Neural cell (in vitro differentiated cells): Measurements from ENCODE around the gene TMEM119. TPM values are rescaled to one million over a fixed set of nuclear protein-coding genes. Genes with fewer than 3 reads are reported as not detected.

ENCODE experiments used
- H2AFZ ChIP-seq: fragments of 200-600, 300-800 bp; sonication (generic), shearing (Covaris generic); 2 replicates; pipeline ENCODE4 v1.6.0; 2014; ENCODE audit warnings: low read depth, mild to moderate bottlenecking, antibody characterized with exemption, low read length, moderate library complexity
- H3F3A ChIP-seq: fragments of 200-600 bp; shearing (Covaris generic); 2 replicates; pipeline ENCODE4 v1.6.1; 2016; ENCODE audit warnings: mild to moderate bottlenecking, moderate library complexity, mixed read lengths, antibody characterized with exemption, low read length; ENCODE audit not compliant: insufficient read depth, poor library complexity, severe bottlenecking
- H3K27ac ChIP-seq: fragments of 200-600, 300-800 bp; sonication (generic), shearing (Covaris generic); 2 replicates; pipeline ENCODE4 v1.5.1; 2014; ENCODE audit warnings: mild to moderate bottlenecking, low read length, moderate library complexity
- H3K27me3 ChIP-seq: fragments of 300-800, 200-600 bp; sonication (generic), shearing (Covaris generic); 2 replicates; pipeline ENCODE4 v1.6.0; 2014; ENCODE audit warnings: mild to moderate bottlenecking, low read depth, low read length, moderate library complexity; ENCODE audit not compliant: insufficient read depth
- H3K36me3 ChIP-seq: fragments of 300-800, 200-600 bp; sonication (generic), shearing (Covaris generic); 2 replicates; pipeline ENCODE4 v1.5.1; 2014; ENCODE audit warnings: mild to moderate bottlenecking, antibody characterized with exemption, low read length, moderate library complexity; ENCODE audit not compliant: insufficient read depth
- H3K4me2 ChIP-seq: fragments of 300-800, 200-600 bp; sonication (generic), shearing (Covaris generic); 2 replicates; pipeline ENCODE4 v1.6.0; 2014; ENCODE audit warnings: mild to moderate bottlenecking, low read length
- H3K4me3 ChIP-seq: fragments of 300-800, 200-600 bp; sonication (generic), shearing (Covaris generic); 2 replicates; pipeline ENCODE4 v1.5.1; 2014; ENCODE audit warnings: mild to moderate bottlenecking, low read length, moderate library complexity
- H3K79me2 ChIP-seq: fragments of 200-600 bp; shearing (Covaris generic); replicated peaks from 2 replicates; pipeline ENCODE4 v1.6.0; 2014; ENCODE audit warnings: mild to moderate bottlenecking, low read length, moderate library complexity; ENCODE audit not compliant: insufficient read depth
- H3K9ac ChIP-seq: fragments of 300-800, 200-600 bp; sonication (generic), shearing (Covaris generic); 2 replicates; pipeline ENCODE4 v1.6.1; 2016; ENCODE audit warnings: mild to moderate bottlenecking, low read length, mixed read lengths
- H3K9me2 ChIP-seq: fragments of 200-600 bp; shearing (Covaris generic); 2 replicates; pipeline ENCODE4 v1.6.1; 2016; ENCODE audit warnings: mild to moderate bottlenecking, low read length, mixed read lengths; ENCODE audit not compliant: insufficient read depth
- H3K9me3 ChIP-seq: fragments of 200-600, 300-800 bp; sonication (generic), shearing (Covaris generic); 2 replicates; pipeline ENCODE4 v1.6.1; 2016; ENCODE audit warnings: mild to moderate bottlenecking, mixed run types, low read length, moderate library complexity, mixed read lengths
- H4K20me1 ChIP-seq: fragments of 200-600 bp; shearing (Covaris generic); 2 replicates; pipeline ENCODE4 v1.6.1; 2016; ENCODE audit warnings: mild to moderate bottlenecking, mixed run types; ENCODE audit not compliant: insufficient read depth
- CTCF ChIP-seq: fragments of 450-650 bp; IDR thresholded peaks from 2 replicates; pipeline ENCODE4 v1.5.1; 2014; ENCODE audit warnings: antibody characterized with exemption, mild to moderate bottlenecking, moderate library complexity; ENCODE audit not compliant: poor library complexity, severe bottlenecking
- EP300 ChIP-seq: fragments of 450-650 bp; conservative IDR thresholded peaks from 2 replicates; pipeline ENCODE4 v1.6.1; 2014; ENCODE audit warnings: antibody characterized with exemption, mild to moderate bottlenecking, moderate library complexity; ENCODE audit not compliant: poor library complexity, severe bottlenecking
- EZH2 ChIP-seq: fragments of 200-600, 300-800 bp; shearing (Covaris generic), sonication (generic); IDR thresholded peaks from 2 replicates; pipeline ENCODE4 v1.6.1; 2014; ENCODE audit warnings: antibody characterized with exemption, low read length, borderline replicate concordance, mild to moderate bottlenecking; ENCODE audit not compliant: insufficient read depth, poor library complexity, severe bottlenecking
- MXI1 ChIP-seq: fragments of 450-650 bp; conservative IDR thresholded peaks from 2 replicates; pipeline ENCODE4 v1.6.1; 2014; ENCODE audit warnings: antibody characterized with exemption, mild to moderate bottlenecking; ENCODE audit not compliant: poor library complexity, severe bottlenecking
- POLR2AphosphoS5 ChIP-seq: IDR thresholded peaks from 2 replicates; pipeline ENCODE4 v1.6.1; 2012
- RAD21 ChIP-seq: fragments of 450-650 bp; conservative IDR thresholded peaks from 2 replicates; pipeline ENCODE4 v1.6.1; 2014; ENCODE audit warnings: antibody characterized with exemption, mild to moderate bottlenecking, moderate library complexity
- REST ChIP-seq: IDR thresholded peaks from 2 replicates; pipeline ENCODE4 v1.6.1; 2012; ENCODE audit warnings: borderline replicate concordance
- SMC3 ChIP-seq: fragments of 450-650 bp; conservative IDR thresholded peaks from 2 replicates; pipeline ENCODE4 v1.6.1; 2014; ENCODE audit warnings: antibody characterized with exemption, mild to moderate bottlenecking, moderate library complexity; ENCODE audit not compliant: poor library complexity
- TAF1 ChIP-seq: IDR thresholded peaks from 2 replicates; pipeline ENCODE4 v1.6.1; 2012; ENCODE audit warnings: low read depth
- polyA plus RNA-seq: library from polyadenylated mRNA; depleted of rRNA; stranded (reverse); fragments of >200 nt; gene quantifications from 2 replicates; pipeline ENCODE4 v1.2.3, GENCODE V29; 2014

Gene TMEM119
- polyA plus RNA-seq, 1 donor from 2014 or later = not detected

- Histone ChIP-seq H3K79me2 (peaks cover 19% of the 10 kb centered on the region), H3K4me3 (no peak overlapping the region), H3K9me3 (no peaks in the 10 kb centered on the region), H3K27me3 (no peaks in the 10 kb centered on the region), H3K9me2 (no peaks in the 10 kb centered on the region), H3K27ac (no peak overlapping the region), H3K9ac (no peak overlapping the region), H3F3A (peaks cover 3% of the 10 kb centered on the region), H4K20me1 (no peaks in the 10 kb centered on the region), H2AFZ (no peak overlapping the region), H3K36me3 (peaks cover 3% of the 10 kb centered on the region), H3K4me2 (no peak overlapping the region)
- TF ChIP-seq REST (no peak), MXI1 (no peak), CTCF (no peak)
These were observed 32.7 kb downstream of the TMEM119 start for GRCh38 chr12:108565146-108565545.

- no peaks in the 10 kb centered on the region for H3K9me3 ChIP-seq
- no peak for TF ChIP-seq SMC3
- TF ChIP-seq EP300 = no peak
- no peak for TF ChIP-seq EZH2
- TF ChIP-seq TAF1 = no peak
- TF ChIP-seq RAD21 = no peak
- TF ChIP-seq CTCF = no peak
- TF ChIP-seq REST = no peak
- no peak for TF ChIP-seq MXI1
- TF ChIP-seq POLR2AphosphoS5 = no peak
- H2AFZ ChIP-seq = no peak overlapping the region
- H4K20me1 ChIP-seq = no peaks in the 10 kb centered on the region
- no peaks in the 10 kb centered on the region for H3K9me2 ChIP-seq
- H3K9ac ChIP-seq = no peak overlapping the region
- no peak overlapping the region for H3K4me3 ChIP-seq
- H3K79me2 ChIP-seq = peaks cover 23% of the 10 kb centered on the region
- H3K27ac ChIP-seq = no peak overlapping the region
- no peaks in the 10 kb centered on the region for H3K27me3 ChIP-seq
- peaks cover 3% of the 10 kb centered on the region for H3F3A ChIP-seq
- H3K4me2 ChIP-seq = no peak overlapping the region
- peaks cover 3% of the 10 kb centered on the region for H3K36me3 ChIP-seq
These were observed 33.2 kb downstream of the TMEM119 start for GRCh38 chr12:108564724-108565123.
